HUES48 (cell line): ENCODE data around the gene SNRPA1.
"Not testable (repeated sequence)": the region's sequence is repeated elsewhere in the genome, so short reads cannot be mapped to it uniquely, and the experiment has no call there.

Source experiments
- H3K27ac ChIP-seq: one replicate; pipeline ENCODE4 v1.7.0; 2013; ENCODE audit warnings: low read depth, low read length, inconsistent platforms
- H3K27me3 ChIP-seq: 2 replicates; pipeline ENCODE4 v1.6.1; 2013; ENCODE audit warnings: mild to moderate bottlenecking, low read length; ENCODE audit not compliant: control insufficient read depth, insufficient read depth
- H3K36me3 ChIP-seq: 2 replicates; pipeline ENCODE4 v1.6.1; 2013; ENCODE audit warnings: low read length; ENCODE audit not compliant: control insufficient read depth, insufficient read depth
- H3K4me1 ChIP-seq: 2 replicates; pipeline ENCODE4 v1.6.1; 2013; ENCODE audit warnings: mild to moderate bottlenecking, low read length; ENCODE audit not compliant: control insufficient read depth, insufficient read depth
- H3K4me3 ChIP-seq: 2 replicates; pipeline ENCODE4 v1.5.1; 2013; ENCODE audit warnings: mild to moderate bottlenecking, low read depth, low read length
- H3K9ac ChIP-seq: 2 replicates; pipeline ENCODE4 v1.6.1; 2013; ENCODE audit warnings: mild to moderate bottlenecking, low read depth, low read length, moderate library complexity
- H3K9me3 ChIP-seq: 2 replicates; pipeline ENCODE4 v1.6.1; 2013; ENCODE audit warnings: low read length; ENCODE audit not compliant: control insufficient read depth, insufficient read depth

The SNRPA1 gene

DNA sequence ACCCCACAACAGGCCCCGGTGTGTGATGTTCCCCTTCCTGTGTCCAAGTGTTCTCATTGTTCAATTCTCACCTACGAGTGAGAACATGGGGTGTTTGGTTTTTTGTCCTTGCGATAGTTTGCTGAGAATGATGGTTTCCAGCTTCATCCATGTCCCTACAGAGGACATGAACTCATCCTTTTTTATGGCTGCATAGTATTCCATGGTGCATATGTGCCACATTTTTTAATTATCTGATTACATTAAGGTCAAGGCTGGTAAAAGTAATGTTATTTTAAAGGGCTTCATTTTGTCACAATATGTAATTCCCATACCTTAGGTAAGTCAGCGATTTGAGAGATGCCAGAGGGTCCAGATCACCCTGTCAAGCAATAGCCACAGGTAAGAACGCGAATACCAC, 7.7 kb downstream of the SNRPA1 start:
- not testable (repeated sequence) for H3K9me3 ChIP-seq, H3K27ac ChIP-seq, H3K4me3 ChIP-seq, H3K9ac ChIP-seq, H3K4me1 ChIP-seq, H3K27me3 ChIP-seq
- peaks cover 90% of the 10 kb centered on the region for H3K36me3 ChIP-seq

DNA sequence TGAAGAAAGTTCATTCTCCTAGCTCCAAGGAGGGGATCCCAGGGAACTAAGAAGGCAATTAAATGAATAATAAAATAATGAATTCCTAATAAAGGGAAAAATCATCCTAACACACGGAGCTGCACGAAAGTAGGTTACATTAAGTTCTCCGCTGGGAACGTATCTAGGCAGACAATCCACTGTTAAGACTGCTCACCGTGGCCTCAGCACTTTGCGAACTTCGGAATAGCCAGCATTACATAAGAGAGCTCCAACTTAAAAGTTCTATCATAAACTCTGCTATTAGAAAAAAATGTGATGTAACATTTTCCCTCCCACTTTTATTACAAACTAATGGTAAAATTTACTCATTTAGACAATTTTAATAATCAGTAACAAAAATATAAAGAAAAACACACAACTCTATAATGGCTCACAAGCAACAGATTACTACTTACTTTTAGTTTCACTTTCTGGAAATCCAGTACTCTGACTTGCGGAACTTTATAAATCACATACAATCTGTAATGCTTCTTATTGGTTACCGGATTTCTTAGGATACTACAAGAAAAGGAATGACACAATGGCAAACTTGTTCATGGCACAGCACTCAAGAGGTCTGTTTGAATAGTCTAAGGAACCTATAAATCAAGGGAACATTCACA, 8.5 kb downstream of the SNRPA1 start:
- Histone ChIP-seq H3K27me3 (no peaks in the 10 kb centered on the region), H3K4me1 (no peaks in the 10 kb centered on the region), H3K9me3 (no peaks in the 10 kb centered on the region), H3K4me3 (no peak overlapping the region), H3K27ac (no peak overlapping the region), H3K36me3 (peaks cover 90% of the 10 kb centered on the region), H3K9ac (no peak overlapping the region)

DNA sequence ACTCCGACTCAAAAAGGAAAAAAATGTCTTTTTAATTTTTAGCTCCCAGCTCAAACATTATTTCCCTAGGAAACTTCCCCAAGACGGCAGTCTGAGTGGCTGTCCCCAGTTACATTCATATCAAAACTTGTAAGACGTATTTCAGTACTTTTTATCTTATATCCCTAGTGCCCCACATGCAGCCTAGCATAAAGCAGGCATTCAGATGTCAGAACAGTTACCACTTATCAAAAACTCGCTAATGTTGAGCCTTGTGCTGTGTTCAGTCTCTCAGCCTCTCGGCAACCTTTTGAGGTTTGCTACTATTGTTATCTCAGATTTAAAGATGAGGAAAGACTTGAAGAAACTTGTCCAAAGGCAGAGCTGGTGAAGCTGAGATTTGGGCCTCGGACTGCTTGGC, 11.1 kb downstream of the SNRPA1 start:
- Histone ChIP-seq H3K4me3 (no peak overlapping the region), H3K9me3 (no peaks in the 10 kb centered on the region), H3K36me3 (peaks cover 87% of the 10 kb centered on the region), H3K27ac (no peak overlapping the region), H3K4me1 (no peaks in the 10 kb centered on the region), H3K27me3 (no peaks in the 10 kb centered on the region), H3K9ac (no peak overlapping the region)

DNA sequence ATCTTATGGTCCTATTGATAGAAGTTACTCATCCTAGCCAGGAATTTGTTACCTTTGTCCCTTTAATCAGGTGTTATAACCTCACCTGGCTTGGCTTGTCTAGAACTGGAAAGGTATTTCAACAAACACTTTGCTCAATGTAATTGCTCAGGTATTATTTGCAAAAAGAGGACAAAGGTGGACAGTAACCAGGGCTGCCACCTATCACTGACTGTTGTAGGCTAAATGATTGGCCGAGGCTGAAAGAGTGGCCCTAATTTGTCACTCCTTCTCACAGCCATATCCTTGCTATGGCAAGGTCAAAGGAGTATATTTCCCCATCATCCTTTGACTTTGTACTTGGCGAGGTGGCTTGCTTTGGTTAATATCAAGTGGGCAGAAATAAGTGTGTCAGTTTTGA, 15.0 kb downstream of the SNRPA1 start:
- H3K9ac ChIP-seq, result no peak overlapping the region
- peaks cover 61% of the 10 kb centered on the region for H3K36me3 ChIP-seq
- no peak overlapping the region for H3K27ac ChIP-seq
- H3K27me3 ChIP-seq, result no peaks in the 10 kb centered on the region
- peaks cover 4% of the 10 kb centered on the region for H3K4me1 ChIP-seq
- H3K9me3 ChIP-seq, result no peaks in the 10 kb centered on the region
- no peak overlapping the region for H3K4me3 ChIP-seq

DNA sequence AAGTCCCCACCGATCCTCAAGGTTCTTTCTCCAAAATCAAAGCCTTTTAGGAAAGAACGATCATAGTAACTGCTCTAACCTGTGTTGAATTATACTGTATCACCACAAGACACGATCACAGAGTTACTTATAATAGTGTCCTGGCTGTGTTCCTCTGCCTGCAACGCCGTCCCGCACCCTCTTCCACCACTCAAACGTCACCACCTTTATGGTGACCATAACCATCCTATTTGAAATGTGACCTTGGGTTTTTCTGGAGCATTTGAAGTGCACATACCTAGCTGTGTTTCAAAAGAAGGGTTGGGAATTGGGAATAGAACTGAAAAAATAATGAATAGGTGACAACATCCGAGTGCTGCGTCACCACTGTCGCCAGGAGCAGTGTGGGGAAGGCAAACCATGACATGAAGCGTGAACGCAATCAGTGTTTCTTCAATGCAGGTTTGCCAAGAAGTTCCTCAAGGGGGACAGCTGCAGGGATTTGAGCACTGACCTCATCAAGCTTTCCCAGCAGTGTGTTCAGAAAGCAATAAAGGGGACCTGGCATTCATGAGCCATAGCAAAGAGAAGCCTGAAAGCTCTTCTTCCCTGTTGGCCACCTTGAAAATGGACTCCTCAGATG, 17.0 kb downstream of the SNRPA1 start:
- Histone ChIP-seq H3K27ac (peak overlapping the region; percentile 21), H3K9me3 (no peaks in the 10 kb centered on the region), H3K4me1 (peaks cover 4% of the 10 kb centered on the region), H3K4me3 (peak overlapping the region; percentile 87), H3K36me3 (peaks cover 61% of the 10 kb centered on the region), H3K9ac (no peak overlapping the region), H3K27me3 (no peaks in the 10 kb centered on the region)

DNA sequence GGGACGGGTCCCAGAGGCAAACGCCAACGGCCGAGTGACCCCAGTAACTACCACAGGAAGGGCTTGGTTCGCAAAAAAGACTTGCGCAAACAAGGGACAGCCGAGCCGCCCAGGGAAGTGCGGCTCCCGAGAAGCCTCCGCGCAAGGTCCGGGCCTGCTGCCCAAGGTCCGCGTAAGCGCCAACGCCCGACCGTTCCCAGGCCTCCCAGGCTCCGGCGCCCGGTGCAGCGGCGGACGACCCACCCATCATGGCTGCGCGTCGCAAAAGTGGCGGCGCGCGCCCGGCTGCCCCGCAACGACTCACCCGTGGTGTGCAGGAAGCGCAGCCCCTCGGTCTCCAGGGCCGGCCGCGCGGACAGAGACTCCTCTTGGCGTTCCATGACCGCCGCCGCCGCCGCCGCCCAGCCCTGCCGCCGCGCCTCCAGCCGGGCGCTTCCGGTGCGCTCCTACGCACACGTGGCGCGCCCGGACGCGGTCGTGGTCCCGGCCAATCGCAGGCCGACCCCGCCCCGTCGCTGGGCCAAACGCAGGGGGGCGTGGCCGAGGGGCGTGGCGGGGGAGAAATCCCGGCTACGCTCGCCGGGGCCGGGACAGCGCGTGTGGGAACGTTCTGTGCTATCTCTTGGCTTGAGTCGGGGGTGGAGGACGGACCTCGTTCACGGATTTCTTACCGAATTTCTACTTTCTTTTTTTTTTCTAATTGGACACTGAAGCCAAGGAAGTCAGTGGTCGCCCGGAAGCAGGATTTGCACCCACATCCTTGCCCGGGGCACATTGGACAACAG, 17.8 kb downstream of the SNRPA1 start, which contains the start of gene SELENOS:
Gene SELENOS, minus strand, starts transcription at position 448 of the 785 bp plus-strand sequence. Its CDS starts 68 bp downstream, at position 380.
- H3K27me3 ChIP-seq, result no peaks in the 10 kb centered on the region
- H3K4me3 ChIP-seq, result peak within 1 kb of the TSS; percentile 87
- peak within 1 kb of the TSS; percentile 78 for H3K27ac ChIP-seq
- H3K4me1 ChIP-seq, result peaks cover 4% of the 10 kb centered on the region
- H3K9me3 ChIP-seq, result no peaks in the 10 kb centered on the region
- H3K9ac ChIP-seq, result peak within 1 kb of the TSS; percentile 63
- H3K36me3 ChIP-seq, result peaks cover 61% of the 10 kb centered on the region

DNA sequence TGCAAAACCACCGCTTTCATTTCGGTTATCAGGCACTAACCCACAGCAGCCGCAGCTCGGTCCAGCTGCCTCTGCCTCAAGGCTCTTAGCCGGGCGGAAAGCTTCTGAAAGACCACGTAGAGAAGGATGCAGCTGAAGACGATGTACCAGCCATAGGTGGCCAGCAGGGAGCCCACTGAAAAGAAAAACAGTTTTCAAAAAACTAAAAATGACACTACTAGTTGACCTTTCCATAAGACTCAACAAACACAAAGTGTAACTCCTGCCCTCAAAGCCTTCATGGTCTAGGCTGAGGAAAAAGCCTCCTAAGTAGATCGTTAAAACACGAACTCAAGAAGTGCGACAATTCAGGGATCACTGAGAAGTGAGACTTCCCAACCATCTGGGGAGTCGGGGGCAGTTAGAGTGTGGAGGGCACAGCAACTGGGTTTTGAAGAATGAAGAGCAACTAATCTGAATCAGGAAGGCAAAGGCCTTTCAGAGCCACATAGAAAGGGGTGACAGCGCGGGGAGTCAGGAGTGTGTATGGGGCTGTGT, 18.5 kb downstream of the SNRPA1 start:
- Histone ChIP-seq H3K9me3 (no peaks in the 10 kb centered on the region), H3K9ac (peak overlapping the region; percentile 63), H3K36me3 (peaks cover 61% of the 10 kb centered on the region), H3K4me3 (peak overlapping the region; percentile 87), H3K27me3 (no peaks in the 10 kb centered on the region), H3K27ac (peak overlapping the region; percentile 78), H3K4me1 (peaks cover 4% of the 10 kb centered on the region)

DNA sequence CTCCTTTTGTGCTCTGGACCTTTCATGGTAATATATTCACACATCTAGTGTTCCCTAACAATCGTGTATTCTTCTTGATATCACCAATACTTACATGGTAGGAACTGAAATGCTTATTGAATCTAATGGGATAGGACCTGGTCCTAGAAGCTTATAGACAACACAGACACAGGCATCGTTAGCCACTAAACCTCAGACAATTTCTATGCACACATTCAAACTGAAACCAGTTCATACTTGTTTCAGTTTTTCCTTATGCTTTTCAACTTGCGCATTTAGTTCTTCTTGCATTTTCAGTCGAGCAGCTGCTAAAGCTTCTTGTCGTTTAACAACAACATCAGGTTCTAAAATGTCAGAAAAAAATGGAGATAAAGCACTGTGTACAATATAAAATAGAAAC, 20.0 kb downstream of the SNRPA1 start:
- H3K4me3 ChIP-seq, result no peak overlapping the region
- no peak overlapping the region for H3K9ac ChIP-seq
- H3K27ac ChIP-seq, result no peak overlapping the region
- peaks cover 4% of the 10 kb centered on the region for H3K4me1 ChIP-seq
- no peaks in the 10 kb centered on the region for H3K27me3 ChIP-seq
- no peaks in the 10 kb centered on the region for H3K9me3 ChIP-seq
- H3K36me3 ChIP-seq, result peaks cover 64% of the 10 kb centered on the region

DNA sequence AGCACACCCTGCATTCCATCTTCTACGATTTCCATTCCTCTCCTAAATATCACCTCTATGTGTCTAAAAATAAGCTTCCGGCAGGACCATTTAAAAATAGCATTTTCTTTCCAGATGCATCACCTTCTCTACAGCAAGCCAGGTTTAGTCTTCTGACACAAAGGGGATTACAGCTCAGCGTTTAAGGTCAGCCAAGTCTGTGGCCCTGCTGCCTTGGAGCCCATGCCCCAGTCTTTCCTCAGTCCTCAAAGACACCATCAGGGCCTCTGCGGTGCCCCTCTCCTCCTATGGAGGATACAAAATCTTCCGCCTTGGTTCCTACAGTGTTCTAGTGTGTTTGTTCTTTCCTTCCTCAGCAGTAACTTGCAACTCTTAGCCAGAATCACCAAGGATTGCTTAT, 21.5 kb downstream of the SNRPA1 start:
- Histone ChIP-seq H3K9ac (no peak overlapping the region), H3K27ac (no peak overlapping the region), H3K27me3 (no peaks in the 10 kb centered on the region), H3K4me3 (no peak overlapping the region), H3K36me3 (peaks cover 63% of the 10 kb centered on the region), H3K9me3 (no peaks in the 10 kb centered on the region), H3K4me1 (peaks cover 4% of the 10 kb centered on the region)

DNA sequence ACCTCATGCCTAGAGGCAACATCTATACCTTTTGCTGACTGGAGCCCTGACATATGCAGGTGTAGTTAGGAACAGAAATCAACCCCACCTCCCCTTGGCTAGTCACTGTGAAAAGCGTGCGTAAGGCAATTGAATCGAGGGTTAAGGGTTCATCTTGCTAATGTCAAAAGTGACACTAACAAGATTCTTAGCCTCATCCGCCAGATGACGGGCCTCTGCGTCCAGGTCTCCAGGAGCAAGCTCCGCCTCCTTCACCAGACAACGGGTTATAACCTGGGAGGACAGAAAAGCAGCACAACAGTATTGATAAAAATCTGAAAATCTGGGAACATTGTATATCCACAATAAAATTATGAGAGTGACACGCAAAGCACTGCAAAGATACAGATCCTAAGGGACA, 22.5 kb downstream of the SNRPA1 start:
- Histone ChIP-seq H3K36me3 (peaks cover 63% of the 10 kb centered on the region), H3K4me1 (peaks cover under 1% of the 10 kb centered on the region), H3K9ac (no peak overlapping the region), H3K27me3 (no peaks in the 10 kb centered on the region), H3K9me3 (no peaks in the 10 kb centered on the region), H3K27ac (no peak overlapping the region), H3K4me3 (no peak overlapping the region)
